Liver (tissue), 9 donors: ENCODE data around the gene EIF4G3. TPM values are rescaled to one million over a fixed set of nuclear protein-coding genes. Genes with fewer than 3 reads are reported as not detected.

Source experiments
- DNase-seq: peaks from one replicate; pipeline ENCODE4 v3.0.0-alpha.2; 2017; ENCODE audit warnings: low spot score
- H3K27ac ChIP-seq, 2 donors: one replicate each; pipeline ENCODE4 v1.7.0; 2013; ENCODE audit warnings: inconsistent platforms in 2 of 2, low read length in 2 of 2, control low read depth in 1 of 2, low read depth in 1 of 2, mild to moderate bottlenecking in 1 of 2
- H3K27me3 ChIP-seq, 4 donors: one replicate each; pipeline versions ENCODE4 v1.6.1 to v1.7.0; 2013; ENCODE audit warnings: low read length in 3 of 4, inconsistent platforms in 1 of 4, mild to moderate bottlenecking in 1 of 4, moderate library complexity in 1 of 4; ENCODE audit not compliant: control insufficient read depth in 4 of 4, insufficient read depth in 4 of 4
- H3K36me3 ChIP-seq, 4 donors: one replicate each; pipeline versions ENCODE4 v1.6.1 to v1.7.0; 2013; ENCODE audit warnings: low read length in 3 of 4, mild to moderate bottlenecking in 3 of 4, low read depth in 1 of 4, moderate library complexity in 1 of 4; ENCODE audit not compliant: control insufficient read depth in 4 of 4, insufficient read depth in 3 of 4
- H3K4me1 ChIP-seq, 4 donors: one replicate each; pipeline versions ENCODE4 v1.6.1 to v1.7.0; 2013; ENCODE audit warnings: low read length in 3 of 4, mild to moderate bottlenecking in 3 of 4, moderate library complexity in 1 of 4; ENCODE audit not compliant: control insufficient read depth in 4 of 4, insufficient read depth in 4 of 4
- H3K4me3 ChIP-seq, 3 donors: one replicate each; pipeline versions ENCODE4 v1.6.1 to v1.7.0; 2013; ENCODE audit warnings: low read length in 3 of 3, control low read depth in 1 of 3, low read depth in 1 of 3, mild to moderate bottlenecking in 1 of 3
- H3K9ac ChIP-seq, 2 donors: one replicate each; pipeline ENCODE4 v1.7.0; 2013; ENCODE audit warnings: low read length in 2 of 2, mild to moderate bottlenecking in 2 of 2, moderate library complexity in 2 of 2, control low read depth in 1 of 2, low read depth in 1 of 2
- H3K9me3 ChIP-seq, 4 donors: one replicate each; pipeline versions ENCODE4 v1.6.1 to v1.7.0; 2013; ENCODE audit warnings: low read length in 3 of 4; ENCODE audit not compliant: control insufficient read depth in 4 of 4
- CTCF ChIP-seq: fragments of 150-350 bp; IDR thresholded peaks from 2 replicates; pipeline ENCODE4 v1.5.1; 2017; ENCODE audit warnings: improper control_type of control experiment, low read depth, low read length; ENCODE audit not compliant: missing input control
- EGR1 ChIP-seq, 2 donors: IDR thresholded peaks; 2 replicates each; pipeline ENCODE4 v1.6.1; 2016 to 2018; ENCODE audit warnings: antibody characterized with exemption in 2 of 2, low read depth in 2 of 2
- FOXA1 ChIP-seq: IDR thresholded peaks from 2 replicates; pipeline ENCODE4 v1.6.1; 2016; ENCODE audit warnings: antibody characterized with exemption
- FOXA2 ChIP-seq: IDR thresholded peaks from 2 replicates; pipeline ENCODE4 v1.6.1; 2016; ENCODE audit warnings: antibody characterized with exemption
- HNF4A ChIP-seq, 2 donors: conservative IDR thresholded peaks; 2 replicates each; pipeline ENCODE4 v1.6.1; 2016; ENCODE audit warnings: antibody characterized with exemption in 2 of 2, mild to moderate bottlenecking in 2 of 2
- HNF4G ChIP-seq: IDR thresholded peaks from 2 replicates; pipeline ENCODE4 v1.6.1; 2016; ENCODE audit warnings: antibody characterized with exemption
- MAX ChIP-seq: IDR thresholded peaks from 2 replicates; pipeline ENCODE4 v1.6.1; 2016; ENCODE audit warnings: antibody characterized with exemption
- NR2F2 ChIP-seq: IDR thresholded peaks from 2 replicates; pipeline ENCODE4 v1.6.1; 2016; ENCODE audit warnings: antibody characterized with exemption
- RAD21 ChIP-seq, 2 donors: IDR thresholded peaks; 2 replicates each; pipeline ENCODE4 v1.6.1; 2016; ENCODE audit warnings: antibody characterized with exemption in 2 of 2, mild to moderate bottlenecking in 2 of 2
- SP1 ChIP-seq: IDR thresholded peaks from 2 replicates; pipeline ENCODE4 v1.6.1; 2018; ENCODE audit warnings: antibody characterized with exemption, mild to moderate bottlenecking
- YY1 ChIP-seq: IDR thresholded peaks from 2 replicates; pipeline ENCODE4 v1.6.1; 2016; ENCODE audit warnings: antibody characterized with exemption, mild to moderate bottlenecking
- WGBS: extraction: QIAGEN DNeasy Blood & Tissue Kit; methylation state at CpG from one replicate; pipeline ENCODE4 v1.1.7; 2013; 5-methylcytosine and 5-hydroxymethylcytosine counted together
- polyA plus RNA-seq, 2 donors: library from polyadenylated mRNA; stranded (reverse) in 1 of 2; unstranded in 1 of 2; fragments of 200-250 nt in 1 of 2; fragments of >200 nt in 1 of 2; fragmentation: Nextera tagmentation in 1 of 2; extraction: Ambion mirVana in 1 of 2; gene quantifications; one replicate each; pipeline versions ENCODE4 v1.2.1 to v1.2.3, GENCODE V29; 2013 to 2015
- total RNA-seq, 2 donors: library from RNA; depleted of rRNA; stranded (reverse); fragments of >200 nt; gene quantifications; one replicate each; pipeline ENCODE4 v1.2.3, GENCODE V29; 2014
- TF ChIP-seq, protein P1 (sequence below): IDR thresholded peaks from 2 replicates; pipeline ENCODE4 v1.6.1; 2016; ENCODE audit warnings: antibody characterized with exemption
- TF ChIP-seq, protein P2 (sequence below): IDR thresholded peaks from 2 replicates; pipeline ENCODE4 v1.6.1; 2016; ENCODE audit warnings: antibody characterized with exemption, mild to moderate bottlenecking
- donor health status: healthy.
- donor health status: healthy.
- donor health status: healthy.
- donor health status: healthy.
- donor health status: healthy.

EIF4G3 gene, protein sequence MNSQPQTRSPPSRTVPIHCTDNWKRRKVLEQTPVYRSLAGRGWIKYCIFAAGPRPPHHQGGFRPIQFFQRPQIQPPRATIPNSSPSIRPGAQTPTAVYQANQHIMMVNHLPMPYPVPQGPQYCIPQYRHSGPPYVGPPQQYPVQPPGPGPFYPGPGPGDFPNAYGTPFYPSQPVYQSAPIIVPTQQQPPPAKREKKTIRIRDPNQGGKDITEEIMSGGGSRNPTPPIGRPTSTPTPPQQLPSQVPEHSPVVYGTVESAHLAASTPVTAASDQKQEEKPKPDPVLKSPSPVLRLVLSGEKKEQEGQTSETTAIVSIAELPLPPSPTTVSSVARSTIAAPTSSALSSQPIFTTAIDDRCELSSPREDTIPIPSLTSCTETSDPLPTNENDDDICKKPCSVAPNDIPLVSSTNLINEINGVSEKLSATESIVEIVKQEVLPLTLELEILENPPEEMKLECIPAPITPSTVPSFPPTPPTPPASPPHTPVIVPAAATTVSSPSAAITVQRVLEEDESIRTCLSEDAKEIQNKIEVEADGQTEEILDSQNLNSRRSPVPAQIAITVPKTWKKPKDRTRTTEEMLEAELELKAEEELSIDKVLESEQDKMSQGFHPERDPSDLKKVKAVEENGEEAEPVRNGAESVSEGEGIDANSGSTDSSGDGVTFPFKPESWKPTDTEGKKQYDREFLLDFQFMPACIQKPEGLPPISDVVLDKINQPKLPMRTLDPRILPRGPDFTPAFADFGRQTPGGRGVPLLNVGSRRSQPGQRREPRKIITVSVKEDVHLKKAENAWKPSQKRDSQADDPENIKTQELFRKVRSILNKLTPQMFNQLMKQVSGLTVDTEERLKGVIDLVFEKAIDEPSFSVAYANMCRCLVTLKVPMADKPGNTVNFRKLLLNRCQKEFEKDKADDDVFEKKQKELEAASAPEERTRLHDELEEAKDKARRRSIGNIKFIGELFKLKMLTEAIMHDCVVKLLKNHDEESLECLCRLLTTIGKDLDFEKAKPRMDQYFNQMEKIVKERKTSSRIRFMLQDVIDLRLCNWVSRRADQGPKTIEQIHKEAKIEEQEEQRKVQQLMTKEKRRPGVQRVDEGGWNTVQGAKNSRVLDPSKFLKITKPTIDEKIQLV (N-terminal part only)
- total RNA-seq (10 to 100 TPM; 12.5 to 22.8 TPM), polyA plus RNA-seq (10 to 100 TPM in 1 of 2 donors, 1 to 10 TPM in 1; 7.6 to 11.0 TPM)

GRCh38 chr1:21176586-21177555 is at the start of gene EIF4G3:
Gene EIF4G3, minus strand, starts transcription at chr1:21176897. Its CDS starts 174,155 bp downstream, at chr1:21002742.
- no peaks in the 10 kb centered on the region for H3K27me3 ChIP-seq
- peaks cover 2 to 25% (median 11%) of the 10 kb centered on the region in 4 donors for H3K4me1 ChIP-seq
- peaks cover 0 to 1% (median 0%) of the 10 kb centered on the region in 4 donors for H3K36me3 ChIP-seq
- TF ChIP-seq NR2F2 (no peak), HNF4G (peak; percentile 87), HNF4A (conservative IDR thresholded peaks at IDR 0.05) (peak in 1 of 2 donors; percentile 22), MAX (peak; percentile 28), RAD21 (IDR thresholded peaks at IDR 0.05) (peak in 1 of 2 donors; percentile 30), CTCF (no peak), YY1 (peak; percentile 98)
- TF ChIP-seq, protein P1, sequence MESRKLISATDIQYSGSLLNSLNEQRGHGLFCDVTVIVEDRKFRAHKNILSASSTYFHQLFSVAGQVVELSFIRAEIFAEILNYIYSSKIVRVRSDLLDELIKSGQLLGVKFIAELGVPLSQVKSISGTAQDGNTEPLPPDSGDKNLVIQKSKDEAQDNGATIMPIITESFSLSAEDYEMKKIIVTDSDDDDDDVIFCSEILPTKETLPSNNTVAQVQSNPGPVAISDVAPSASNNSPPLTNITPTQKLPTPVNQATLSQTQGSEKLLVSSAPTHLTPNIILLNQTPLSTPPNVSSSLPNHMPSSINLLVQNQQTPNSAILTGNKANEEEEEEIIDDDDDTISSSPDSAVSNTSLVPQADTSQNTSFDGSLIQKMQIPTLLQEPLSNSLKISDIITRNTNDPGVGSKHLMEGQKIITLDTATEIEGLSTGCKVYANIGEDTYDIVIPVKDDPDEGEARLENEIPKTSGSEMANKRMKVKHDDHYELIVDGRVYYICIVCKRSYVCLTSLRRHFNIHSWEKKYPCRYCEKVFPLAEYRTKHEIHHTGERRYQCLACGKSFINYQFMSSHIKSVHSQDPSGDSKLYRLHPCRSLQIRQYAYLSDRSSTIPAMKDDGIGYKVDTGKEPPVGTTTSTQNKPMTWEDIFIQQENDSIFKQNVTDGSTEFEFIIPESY: peak; percentile 93
- WGBS: 2% methylated on average over 90 of the region's 90 CpGs
- no peaks in the 10 kb centered on the region for H3K9me3 ChIP-seq
- H3K4me3 ChIP-seq: peak within 1 kb of the TSS; percentile 67 to 90 (median 76)
- peak; percentile 100 for DNase-seq
- peak within 1 kb of the TSS; percentile 90 to 96 for H3K27ac ChIP-seq
- H3K9ac ChIP-seq: peak within 1 kb of the TSS; percentile 78

GRCh38 chr1:21225065-21225464 is 48.4 kb upstream of the EIF4G3 start:
- 97% methylated on average over 33 of the region's 33 CpGs for WGBS
- Histone ChIP-seq H3K9ac (no peak overlapping the region), H3K4me1 (no peaks in the 10 kb centered on the region), H3K27ac (no peak overlapping the region), H3K27me3 (no peaks in the 10 kb centered on the region), H3K4me3 (no peak overlapping the region), H3K9me3 (no peaks in the 10 kb centered on the region), H3K36me3 (peaks cover 8 to 65% (median 41%) of the 10 kb centered on the region in 4 donors)
- no peak for DNase-seq
- TF ChIP-seq, protein P2, sequence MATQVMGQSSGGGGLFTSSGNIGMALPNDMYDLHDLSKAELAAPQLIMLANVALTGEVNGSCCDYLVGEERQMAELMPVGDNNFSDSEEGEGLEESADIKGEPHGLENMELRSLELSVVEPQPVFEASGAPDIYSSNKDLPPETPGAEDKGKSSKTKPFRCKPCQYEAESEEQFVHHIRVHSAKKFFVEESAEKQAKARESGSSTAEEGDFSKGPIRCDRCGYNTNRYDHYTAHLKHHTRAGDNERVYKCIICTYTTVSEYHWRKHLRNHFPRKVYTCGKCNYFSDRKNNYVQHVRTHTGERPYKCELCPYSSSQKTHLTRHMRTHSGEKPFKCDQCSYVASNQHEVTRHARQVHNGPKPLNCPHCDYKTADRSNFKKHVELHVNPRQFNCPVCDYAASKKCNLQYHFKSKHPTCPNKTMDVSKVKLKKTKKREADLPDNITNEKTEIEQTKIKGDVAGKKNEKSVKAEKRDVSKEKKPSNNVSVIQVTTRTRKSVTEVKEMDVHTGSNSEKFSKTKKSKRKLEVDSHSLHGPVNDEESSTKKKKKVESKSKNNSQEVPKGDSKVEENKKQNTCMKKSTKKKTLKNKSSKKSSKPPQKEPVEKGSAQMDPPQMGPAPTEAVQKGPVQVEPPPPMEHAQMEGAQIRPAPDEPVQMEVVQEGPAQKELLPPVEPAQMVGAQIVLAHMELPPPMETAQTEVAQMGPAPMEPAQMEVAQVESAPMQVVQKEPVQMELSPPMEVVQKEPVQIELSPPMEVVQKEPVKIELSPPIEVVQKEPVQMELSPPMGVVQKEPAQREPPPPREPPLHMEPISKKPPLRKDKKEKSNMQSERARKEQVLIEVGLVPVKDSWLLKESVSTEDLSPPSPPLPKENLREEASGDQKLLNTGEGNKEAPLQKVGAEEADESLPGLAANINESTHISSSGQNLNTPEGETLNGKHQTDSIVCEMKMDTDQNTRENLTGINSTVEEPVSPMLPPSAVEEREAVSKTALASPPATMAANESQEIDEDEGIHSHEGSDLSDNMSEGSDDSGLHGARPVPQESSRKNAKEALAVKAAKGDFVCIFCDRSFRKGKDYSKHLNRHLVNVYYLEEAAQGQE: no peak
- TF ChIP-seq FOXA2: no peak
- no peak for TF ChIP-seq HNF4G
- TF ChIP-seq FOXA1: no peak
- TF ChIP-seq EGR1 (IDR thresholded peaks at IDR 0.05; ENCODE audit: low read depth in 2 of 2): no peak
- TF ChIP-seq MAX: no peak
- TF ChIP-seq SP1: no peak
- no peak for TF ChIP-seq YY1
